Measurements from ENCODE around the gene SAMD1. TPM values are rescaled to one million over a fixed set of nuclear protein-coding genes. Genes with fewer than 3 reads are reported as not detected.

Gene SAMD1
- polyA plus RNA-seq, 4 donors: 38.8 to 59.8 (median 42.3) TPM

DNA sequence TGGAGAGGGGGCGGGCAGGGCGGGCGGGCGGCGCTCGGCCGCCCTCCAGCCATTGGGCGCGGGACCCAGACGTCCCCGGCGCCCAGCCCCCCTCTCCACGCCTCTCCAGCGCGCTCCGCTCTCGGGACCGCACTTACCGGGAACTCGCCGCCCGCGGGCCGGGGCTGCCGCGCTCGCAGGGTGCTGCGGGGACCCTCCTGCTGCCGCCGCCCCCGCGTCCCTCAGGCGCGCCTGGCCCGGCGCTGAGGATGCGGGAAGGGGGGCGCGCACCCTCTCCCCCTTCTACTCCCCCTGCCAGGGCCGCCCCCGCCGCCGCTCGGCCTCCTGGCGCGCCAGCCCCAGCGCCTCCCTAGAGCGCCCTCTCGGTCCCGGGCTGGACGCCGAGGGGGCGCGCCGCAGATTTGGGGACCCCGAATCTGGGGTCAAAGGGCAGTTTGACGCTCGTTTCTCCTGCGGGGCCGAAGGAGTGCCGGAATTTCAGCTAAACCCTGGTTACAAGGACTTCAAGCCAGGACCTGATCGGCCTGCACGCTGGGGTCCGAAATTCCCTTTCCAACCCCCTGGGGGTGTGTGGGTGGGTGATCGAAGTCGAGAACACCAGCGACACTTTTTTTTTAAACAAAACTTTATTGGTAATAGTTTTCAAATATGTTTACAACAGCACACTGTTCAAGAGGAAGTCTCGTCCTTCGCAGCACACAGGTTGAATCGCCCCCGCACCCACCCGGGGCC is 696 bp upstream of the SAMD1 start:
- no peak for DNase-seq (ENCODE audit: low read depth in 4 of 4, low spot score in 3 of 4)

DNA sequence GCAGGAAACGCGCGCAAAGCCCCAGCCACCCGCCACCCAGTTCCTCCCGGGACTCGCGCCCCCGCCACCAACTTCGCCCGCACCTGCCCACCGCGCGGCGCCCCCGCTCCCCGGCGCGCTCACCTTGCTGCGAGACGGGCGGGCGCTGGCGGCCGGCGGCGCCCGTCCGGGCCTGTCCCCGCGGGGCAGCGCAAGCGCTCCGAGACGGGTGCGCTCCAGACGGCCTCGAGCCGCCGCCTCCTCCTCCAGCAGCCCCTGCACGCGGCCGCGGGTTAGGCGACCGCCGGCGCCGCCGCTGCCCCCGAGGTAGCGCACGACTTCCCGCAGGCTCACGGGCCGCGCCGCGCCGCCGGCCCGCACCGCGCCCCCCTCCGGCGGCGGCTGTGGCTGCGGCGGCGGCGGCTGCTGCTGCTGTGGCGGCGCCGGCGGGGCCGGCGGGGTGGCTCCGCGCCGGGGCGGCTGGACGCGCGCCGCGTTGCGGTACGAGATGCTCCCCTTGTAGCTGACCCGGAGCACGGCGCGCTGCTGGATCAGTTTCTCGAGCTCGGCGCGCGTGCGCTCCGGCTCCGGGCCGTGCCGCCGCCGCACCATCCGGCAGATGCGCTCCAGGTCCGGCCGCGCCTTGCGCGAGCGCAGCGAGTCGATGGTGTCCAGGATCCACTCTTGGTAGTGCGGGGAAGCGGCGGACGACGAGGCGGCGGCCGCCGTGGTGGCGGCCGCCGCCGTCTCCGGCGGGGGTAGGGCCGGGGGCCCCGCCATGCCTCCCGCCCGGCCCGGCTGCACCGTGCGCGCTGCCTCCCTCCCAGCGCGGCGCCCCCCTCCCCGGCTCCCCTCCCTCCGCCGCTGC is 666 bp downstream of the SAMD1 start:
- DNase-seq (ENCODE audit: low read depth in 4 of 4, low spot score in 3 of 4): no peak

GRCh38 chr19:14089412-14089661 is 1.2 kb downstream of the SAMD1 start:
- DNase-seq (ENCODE audit: low read depth in 4 of 4, low spot score in 3 of 4): no peak

GRCh38 chr19:14088634-14089411 is 1.7 kb downstream of the SAMD1 start:
- no peak for DNase-seq (ENCODE audit: low read depth in 4 of 4, low spot score in 3 of 4)

- no peak for DNase-seq (ENCODE audit: low read depth in 4 of 4, low spot score in 3 of 4)
Measured at GRCh38 chr19:14086098-14086497, 4.5 kb downstream of the SAMD1 start.

DNA sequence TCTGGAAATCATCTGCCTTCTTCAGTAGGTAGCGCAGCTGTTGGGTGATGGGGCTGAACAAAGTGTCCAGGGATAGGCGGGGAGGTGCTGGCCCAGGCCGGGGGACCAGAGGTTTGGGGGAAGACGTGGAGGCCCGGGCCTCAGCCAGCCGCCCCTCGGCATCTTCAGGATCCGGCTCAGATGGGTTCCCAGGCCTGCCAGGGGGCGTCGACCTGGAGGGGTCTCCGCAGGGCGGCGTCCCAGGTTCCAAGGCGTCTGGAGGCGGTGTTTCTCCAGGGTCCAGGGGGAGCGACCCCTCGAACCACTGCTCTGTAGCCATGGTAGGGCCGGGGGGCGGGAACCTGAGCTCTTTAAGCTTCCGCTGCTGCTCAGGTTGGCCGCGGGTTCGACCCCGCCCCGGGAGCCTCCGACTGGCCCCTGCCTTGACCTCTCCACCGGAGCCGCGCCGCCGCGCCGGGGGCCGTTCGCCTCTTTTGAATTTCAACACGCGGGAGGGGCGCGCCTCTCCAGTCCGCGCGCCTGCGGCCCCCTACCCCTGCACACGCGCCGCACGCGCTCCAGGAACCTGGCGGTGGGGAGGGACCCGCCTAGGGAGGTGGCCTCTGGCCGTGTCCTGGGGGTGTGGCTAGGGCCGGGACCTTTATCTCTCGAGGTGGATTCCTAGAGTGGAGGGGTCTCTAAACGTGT is 5.1 kb downstream of the SAMD1 start, which contains the start of gene C19orf67:
C19orf67 (minus strand) TSS at position 475 of the 687 bp plus-strand sequence; CDS start at position 319, 156 bp downstream.
- no peak for DNase-seq (ENCODE audit: low read depth in 4 of 4, low spot score in 3 of 4)

DNA sequence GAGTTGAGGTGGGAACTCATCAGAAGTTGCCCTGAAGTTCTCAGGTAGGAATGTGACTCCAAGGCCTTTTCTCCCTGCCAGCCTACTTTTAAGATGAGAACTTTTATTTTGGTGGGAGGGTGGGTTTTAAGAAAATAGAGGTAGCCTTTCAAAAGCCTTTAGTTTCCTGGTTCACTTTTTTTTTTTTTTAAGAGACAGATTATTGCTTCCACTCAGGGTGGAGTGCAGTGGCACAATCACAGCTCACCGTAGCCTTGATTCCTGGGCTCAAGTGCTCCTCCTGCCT is 7.9 kb downstream of the SAMD1 start:
- no peak for DNase-seq (ENCODE audit: low read depth in 4 of 4, low spot score in 3 of 4)

DNA sequence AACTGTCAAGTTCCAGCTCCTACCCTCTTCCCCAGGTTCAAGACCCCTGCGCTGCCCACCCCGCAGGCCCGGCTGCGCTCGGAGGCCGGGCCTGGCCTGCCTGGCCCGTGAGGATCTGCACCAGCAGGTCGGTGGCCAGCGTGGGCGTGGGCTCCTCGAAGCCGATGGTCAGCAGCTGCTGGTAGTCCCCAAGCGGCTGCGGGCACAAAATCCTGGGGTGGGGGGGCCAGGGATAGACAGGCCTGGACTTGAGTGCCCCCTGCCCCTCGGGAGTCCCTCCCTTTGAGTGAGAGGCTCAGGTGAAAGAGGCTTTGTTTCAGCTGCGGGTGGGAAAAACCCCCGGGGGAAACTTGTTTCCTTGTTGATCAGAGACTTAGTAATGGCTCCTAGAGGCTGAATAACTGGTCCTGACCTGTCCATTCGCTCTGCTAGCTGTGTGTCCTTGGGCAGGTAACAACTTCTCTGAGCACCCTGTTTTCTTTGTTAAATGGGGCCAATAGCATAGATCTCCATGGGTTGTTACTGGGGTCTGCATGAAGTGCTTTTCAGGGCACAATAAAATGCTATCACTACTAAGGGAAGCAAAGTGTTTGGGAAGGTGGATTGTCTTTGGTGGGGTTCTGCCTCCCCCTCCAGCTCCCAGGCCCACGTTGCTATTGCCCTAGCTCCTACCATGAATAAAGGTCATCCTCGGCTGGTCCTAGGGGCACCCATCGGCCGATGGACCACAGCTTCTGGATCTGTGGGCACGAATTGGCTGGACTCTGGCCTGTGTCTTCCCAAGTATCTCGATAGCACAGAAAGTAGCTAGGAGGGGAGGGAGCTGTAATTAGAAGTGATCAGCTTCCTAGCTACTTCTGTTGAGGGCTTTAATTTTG is 8.5 kb downstream of the SAMD1 start:
- no peak for DNase-seq (ENCODE audit: low read depth in 4 of 4, low spot score in 3 of 4)

DNA sequence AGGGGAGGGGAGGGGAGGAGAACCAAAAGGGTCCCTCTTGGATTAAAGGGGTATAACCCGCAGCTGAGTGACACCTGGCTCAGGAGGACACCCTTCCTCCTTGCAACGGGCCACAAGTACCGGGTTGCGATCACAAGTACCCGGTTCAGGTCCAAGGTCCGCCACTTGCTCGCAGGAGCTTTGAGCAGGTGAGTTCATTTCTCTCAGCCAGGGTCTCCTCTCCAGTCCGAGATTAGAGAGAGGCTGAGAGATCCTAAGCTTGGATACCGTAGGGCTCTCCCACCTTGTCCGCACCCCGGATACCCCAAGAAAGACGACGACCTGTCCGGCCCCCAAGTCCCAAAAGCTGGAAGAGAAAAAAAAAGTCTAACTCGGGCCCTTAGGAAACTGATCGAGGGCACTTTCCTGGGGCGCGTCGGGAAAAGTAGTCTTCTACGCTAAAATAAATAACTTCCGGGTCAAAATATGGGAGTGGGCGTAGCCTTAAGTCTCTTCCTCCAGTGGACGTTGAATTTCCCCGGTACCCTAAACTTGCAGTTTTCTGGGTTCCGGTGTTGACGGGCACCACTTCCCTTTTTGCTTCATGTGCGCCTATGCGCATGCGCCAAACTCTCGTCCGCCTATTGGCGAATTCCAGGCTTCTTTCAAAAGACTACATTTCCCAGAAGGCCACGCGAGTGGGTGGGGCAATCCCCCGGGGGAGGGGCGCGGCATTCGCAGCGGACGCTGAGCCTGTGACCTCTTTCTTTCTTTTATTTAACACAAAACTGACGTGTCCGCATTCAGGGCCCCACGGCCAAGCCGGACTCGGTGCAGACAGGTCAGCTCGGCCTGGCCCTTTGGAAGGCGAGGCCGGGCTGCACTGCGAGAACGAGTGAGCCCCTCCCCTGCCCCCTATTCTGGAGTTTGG is 9.4 kb downstream of the SAMD1 start:
- DNase-seq (ENCODE audit: low read depth in 4 of 4, low spot score in 3 of 4): peak; percentile 99 to 100 (median 100)

- no peak for DNase-seq (ENCODE audit: low read depth in 4 of 4, low spot score in 3 of 4)
Measured at GRCh38 chr19:14078411-14078810, 12.1 kb downstream of the SAMD1 start.

- no peak for DNase-seq (ENCODE audit: low read depth in 4 of 4, low spot score in 3 of 4)
Measured at GRCh38 chr19:14073925-14074838, 16.4 kb downstream of the SAMD1 start.

GRCh38 chr19:14073261-14073924 is 17.2 kb downstream of the SAMD1 start:
- DNase-seq (ENCODE audit: low read depth in 4 of 4, low spot score in 3 of 4): no peak

DNA sequence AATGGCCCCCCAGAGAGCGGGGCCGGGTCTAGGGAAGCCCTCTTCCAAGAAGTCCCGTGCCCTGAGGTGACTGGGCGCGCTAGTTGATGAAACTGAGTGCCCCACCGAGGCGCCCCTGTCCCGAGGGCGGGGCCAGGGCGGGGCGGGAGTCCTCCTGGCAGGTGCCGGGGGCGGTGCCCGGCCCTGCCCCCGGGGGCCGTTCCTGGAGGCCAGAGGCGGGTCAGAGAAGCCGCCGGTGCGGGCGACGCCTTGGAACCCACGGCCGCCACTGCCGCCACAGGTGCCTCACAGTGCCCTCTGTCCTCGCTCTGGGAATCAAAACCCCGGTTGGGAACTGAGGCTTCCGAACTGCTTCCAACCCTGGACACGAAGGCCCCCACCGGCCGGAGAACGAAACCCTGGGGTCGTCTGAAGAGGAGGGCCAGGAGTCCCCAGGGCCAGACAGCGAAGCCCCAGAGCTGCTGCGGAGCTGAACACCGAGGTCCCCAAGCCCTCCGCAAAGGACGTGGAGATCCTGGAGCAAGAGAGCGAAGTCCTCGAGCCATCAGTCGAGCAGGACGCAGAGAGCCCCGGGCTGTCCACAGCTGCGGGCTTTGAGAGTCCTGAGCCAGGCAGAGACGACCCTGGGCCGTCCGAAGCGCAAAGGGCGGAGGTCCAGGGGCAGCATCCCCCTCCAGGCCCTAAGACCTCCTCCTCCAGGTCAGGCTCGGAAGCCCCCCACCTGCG is 17.9 kb downstream of the SAMD1 start, which contains the start of gene MISP3:
MISP3 (plus strand) TSS at position 252 of the 726 bp plus-strand sequence. CDS start 524 bp downstream, outside the sequence.
- no peak for DNase-seq (ENCODE audit: low read depth in 4 of 4, low spot score in 3 of 4)

DNA sequence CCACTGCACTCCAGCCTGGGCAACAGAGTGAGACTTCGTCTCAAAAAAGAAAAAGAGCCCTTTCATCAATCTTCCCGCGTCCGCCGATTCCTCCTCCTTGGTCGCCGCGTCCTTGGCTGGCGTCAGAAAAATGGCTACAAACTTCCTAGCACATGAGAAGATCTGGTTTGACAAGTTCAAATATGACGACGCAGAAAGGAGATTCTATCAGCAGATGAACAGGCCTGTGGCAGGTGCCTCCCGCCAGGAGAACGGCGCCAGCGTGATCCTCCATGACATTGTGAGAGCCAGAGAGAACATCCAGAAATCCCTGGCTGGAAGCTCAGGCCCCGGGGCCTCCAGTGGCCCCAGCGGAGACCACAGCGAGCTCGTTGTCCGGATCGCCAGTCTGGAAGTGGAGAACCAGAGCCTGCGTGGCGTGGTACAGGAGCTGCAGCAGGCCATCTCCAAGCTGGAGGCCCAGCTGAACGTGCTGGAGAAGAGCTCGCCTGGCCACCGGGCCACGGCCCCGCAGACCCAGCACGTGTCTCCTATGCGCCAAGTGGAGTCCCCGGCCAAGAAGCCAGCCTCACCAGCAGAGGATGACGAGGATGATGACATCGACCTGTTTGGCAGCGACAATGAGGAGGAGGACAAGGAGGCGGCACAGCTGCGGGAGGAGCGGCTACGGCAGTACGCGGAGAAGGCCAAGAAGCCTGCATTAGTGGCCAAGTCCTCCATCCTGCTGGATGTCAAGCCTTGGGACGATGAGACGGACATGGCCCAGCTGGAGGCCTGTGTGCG is 20.1 kb downstream of the SAMD1 start:
- no peak for DNase-seq (ENCODE audit: low read depth in 4 of 4, low spot score in 3 of 4)

- no peak for DNase-seq (ENCODE audit: low read depth in 4 of 4, low spot score in 3 of 4)
Measured at GRCh38 chr19:14066134-14066533, 24.4 kb downstream of the SAMD1 start.

GRCh38 chr19:14063105-14063504 is 27.4 kb downstream of the SAMD1 start:
- DNase-seq (ENCODE audit: low read depth in 4 of 4, low spot score in 3 of 4): no peak
